Thoracic aorta (tissue), 2 donors: ENCODE measurements around the gene AMDHD1. TPM values are rescaled to one million over a fixed set of nuclear protein-coding genes. Genes with fewer than 3 reads are reported as not detected.

Experiments used
- ATAC-seq: fragments of 150-250 bp; one replicate; pipeline ENCODE4 v1.8.0; 2017; ENCODE audit warnings: low read depth; ENCODE audit not compliant: insufficient number of reproducible peaks, low FRiP score
- DNase-seq: peaks from one replicate; pipeline ENCODE4 v3.0.0-alpha.2; 2020; ENCODE audit warnings: low spot score
- H3K27ac ChIP-seq, 2 donors: fragments of 200-600 bp; sonication (generic); 1 replicate in 1 of 2; 2 replicates in 1 of 2; pipeline ENCODE4 v1.5.1; 2016; ENCODE audit warnings: mild to moderate bottlenecking in 2 of 2, moderate library complexity in 2 of 2
- H3K27me3 ChIP-seq: fragments of 200-600 bp; sonication (generic); replicated peaks from 2 replicates; pipeline ENCODE4 v1.6.0; 2016; ENCODE audit warnings: mild to moderate bottlenecking; ENCODE audit not compliant: insufficient read depth
- H3K36me3 ChIP-seq: fragments of 200-600 bp; sonication (generic); one replicate; pipeline ENCODE4 v1.5.1; 2016
- H3K4me1 ChIP-seq, 2 donors: fragments of 200-600 bp; sonication (generic); 1 replicate in 1 of 2; 2 replicates in 1 of 2; pipeline versions ENCODE4 v1.5.1 to v1.6.0; 2016; ENCODE audit warnings: low read depth in 2 of 2, mild to moderate bottlenecking in 1 of 2; ENCODE audit not compliant: control insufficient read depth in 1 of 2
- H3K4me3 ChIP-seq: fragments of 200-600 bp; sonication (generic); 2 replicates; pipeline ENCODE4 v1.5.1; 2016; ENCODE audit warnings: mild to moderate bottlenecking
- H3K9me3 ChIP-seq: fragments of 200-600 bp; sonication (generic); 2 replicates; pipeline ENCODE4 v1.5.1; 2016
- CTCF ChIP-seq: fragments of 200-600 bp; sonication (generic); IDR thresholded peaks from one replicate; pipeline ENCODE4 v1.5.1; 2019; ENCODE audit warnings: antibody characterized with exemption
- total RNA-seq, 2 donors: library from RNA; depleted of rRNA; stranded (reverse); fragments of >200 nt; gene quantifications; one replicate each; pipeline versions ENCODE4 v1.1.0 to v1.2.3, GENCODE V29; 2016

Gene AMDHD1
- total RNA-seq, 2 donors from 2014 or later: 6.8 TPM; not detected in 1

GRCh38 chr12:95978351-95978750, 35.2 kb downstream of the AMDHD1 start:
- Histone ChIP-seq H3K9me3 (no peaks in the 10 kb centered on the region), H3K27ac (no peak overlapping the region), H3K4me1 (no peaks in the 10 kb centered on the region), H3K4me3 (no peak overlapping the region), H3K27me3 (no peaks in the 10 kb centered on the region), H3K36me3 (no peaks in the 10 kb centered on the region)
- DNase-seq: no peak
- no peak for TF ChIP-seq CTCF
- no peak for ATAC-seq

GRCh38 chr12:95978774-95979173, 35.6 kb downstream of the AMDHD1 start:
- H3K9me3 ChIP-seq: no peaks in the 10 kb centered on the region
- DNase-seq: no peak
- no peak overlapping the region for H3K4me3 ChIP-seq
- no peak for ATAC-seq
- no peak for TF ChIP-seq CTCF
- no peaks in the 10 kb centered on the region for H3K36me3 ChIP-seq
- H3K4me1 ChIP-seq: no peaks in the 10 kb centered on the region
- no peaks in the 10 kb centered on the region for H3K27me3 ChIP-seq
- H3K27ac ChIP-seq: no peak overlapping the region

- Histone ChIP-seq H3K27ac (no peak overlapping the region), H3K9me3 (no peaks in the 10 kb centered on the region), H3K4me1 (no peaks in the 10 kb centered on the region), H3K4me3 (no peak overlapping the region), H3K27me3 (no peaks in the 10 kb centered on the region), H3K36me3 (no peaks in the 10 kb centered on the region)
- DNase-seq (no peak), ATAC-seq (no peak)
- TF ChIP-seq CTCF: no peak
These were observed 37.3 kb downstream of the AMDHD1 start for GRCh38 chr12:95980437-95980836.

GRCh38 chr12:95982602-95983001, 39.5 kb downstream of the AMDHD1 start:
- H3K36me3 ChIP-seq: no peaks in the 10 kb centered on the region
- no peaks in the 10 kb centered on the region for H3K27me3 ChIP-seq
- no peak for TF ChIP-seq CTCF
- no peak for DNase-seq
- ATAC-seq: no peak
- no peak overlapping the region for H3K4me3 ChIP-seq
- H3K27ac ChIP-seq: no peak overlapping the region
- H3K4me1 ChIP-seq: no peaks in the 10 kb centered on the region
- H3K9me3 ChIP-seq: no peaks in the 10 kb centered on the region

- Histone ChIP-seq H3K27ac (no peak overlapping the region), H3K27me3 (no peaks in the 10 kb centered on the region), H3K4me1 (no peaks in the 10 kb centered on the region), H3K4me3 (no peak overlapping the region), H3K36me3 (no peaks in the 10 kb centered on the region), H3K9me3 (no peaks in the 10 kb centered on the region)
- ATAC-seq: no peak
- no peak for DNase-seq
- TF ChIP-seq CTCF: no peak
These were observed 41.6 kb downstream of the AMDHD1 start for GRCh38 chr12:95984682-95985081.
